ENCODE results near the gene GCSAM. TPM values are rescaled to one million over a fixed set of nuclear protein-coding genes. Genes with fewer than 3 reads are reported as not detected.

Gene GCSAM
- total RNA-seq, 1 experiment from 2014 or later: not detected

DNA sequence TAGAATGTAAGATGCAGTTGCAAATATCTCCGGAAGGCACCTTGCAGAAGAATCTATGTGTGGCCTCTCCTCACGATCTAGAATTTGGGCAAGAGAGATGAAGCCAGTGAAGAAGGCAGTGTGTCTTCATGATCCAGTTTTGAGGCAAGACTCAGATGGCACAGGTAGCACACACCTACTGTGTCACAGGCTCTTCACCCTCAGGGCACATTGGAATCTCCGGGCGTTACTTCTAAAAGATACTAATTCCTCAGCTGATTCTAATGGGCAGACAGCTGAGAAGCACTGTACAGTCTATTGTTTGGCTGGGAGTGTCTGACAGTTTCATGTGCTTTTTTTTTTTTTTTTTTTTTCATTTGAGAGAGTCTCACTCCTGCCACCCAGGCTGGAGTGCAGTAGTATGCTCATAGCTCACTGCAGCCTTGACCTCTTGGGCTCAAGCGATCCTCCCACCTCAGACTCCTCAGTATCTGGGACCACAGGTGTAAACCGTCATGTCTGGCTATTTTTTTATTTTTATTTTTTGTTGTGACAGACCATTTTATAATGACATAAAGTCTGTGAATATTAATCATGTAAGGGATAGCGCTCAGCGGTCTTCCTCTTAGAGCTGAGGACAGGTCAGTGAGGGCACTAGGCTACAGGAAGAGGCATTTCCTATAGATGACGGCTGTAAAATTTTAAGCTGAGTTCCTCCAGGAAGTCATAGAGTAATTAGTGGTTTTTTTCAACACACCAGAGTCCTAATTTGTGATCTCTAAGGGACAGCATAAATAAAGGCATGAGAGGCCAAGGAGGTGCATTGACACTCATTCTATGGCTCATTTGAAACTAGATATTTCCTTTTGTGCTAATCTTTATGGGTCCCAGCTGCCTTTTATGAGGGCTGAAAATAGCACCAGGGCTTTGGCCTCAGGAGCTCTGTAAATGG lies 42.8 kb downstream of the GCSAM start:
- Histone ChIP-seq H3K4me2 (peak overlapping the region; percentile 24), H3F3A (ENCODE audit: insufficient read depth, low read depth) (peaks cover 11% of the 10 kb centered on the region), H3K4me3 (no peak overlapping the region), H3K9me2 (ENCODE audit: insufficient read depth) (no peaks in the 10 kb centered on the region), H2AFZ (no peak overlapping the region), H3K79me2 (ENCODE audit: low read depth) (peaks cover 17% of the 10 kb centered on the region), H3K36me3 (ENCODE audit: low read depth) (no peaks in the 10 kb centered on the region), H3K27me3 (ENCODE audit: insufficient read depth, low read depth) (no peaks in the 10 kb centered on the region), H3K27ac (peak overlapping the region; percentile 10; the same call in 1 of the 2 replicates), H3K4me1 (replicated peaks; ENCODE audit: insufficient read depth) (peaks cover 38% of the 10 kb centered on the region), H4K20me1 (ENCODE audit: insufficient read depth) (no peaks in the 10 kb centered on the region), H3K9me3 (ENCODE audit: insufficient read depth, low read depth) (no peaks in the 10 kb centered on the region)
- TF ChIP-seq EZH2 (IDR thresholded peaks at IDR 0.05; ENCODE audit: low read depth): no peak
- TF ChIP-seq, protein P1, sequence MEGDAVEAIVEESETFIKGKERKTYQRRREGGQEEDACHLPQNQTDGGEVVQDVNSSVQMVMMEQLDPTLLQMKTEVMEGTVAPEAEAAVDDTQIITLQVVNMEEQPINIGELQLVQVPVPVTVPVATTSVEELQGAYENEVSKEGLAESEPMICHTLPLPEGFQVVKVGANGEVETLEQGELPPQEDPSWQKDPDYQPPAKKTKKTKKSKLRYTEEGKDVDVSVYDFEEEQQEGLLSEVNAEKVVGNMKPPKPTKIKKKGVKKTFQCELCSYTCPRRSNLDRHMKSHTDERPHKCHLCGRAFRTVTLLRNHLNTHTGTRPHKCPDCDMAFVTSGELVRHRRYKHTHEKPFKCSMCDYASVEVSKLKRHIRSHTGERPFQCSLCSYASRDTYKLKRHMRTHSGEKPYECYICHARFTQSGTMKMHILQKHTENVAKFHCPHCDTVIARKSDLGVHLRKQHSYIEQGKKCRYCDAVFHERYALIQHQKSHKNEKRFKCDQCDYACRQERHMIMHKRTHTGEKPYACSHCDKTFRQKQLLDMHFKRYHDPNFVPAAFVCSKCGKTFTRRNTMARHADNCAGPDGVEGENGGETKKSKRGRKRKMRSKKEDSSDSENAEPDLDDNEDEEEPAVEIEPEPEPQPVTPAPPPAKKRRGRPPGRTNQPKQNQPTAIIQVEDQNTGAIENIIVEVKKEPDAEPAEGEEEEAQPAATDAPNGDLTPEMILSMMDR (conservative IDR thresholded peaks at IDR 0.05): no peak
- CTCF ChIA-PET: interaction anchor here (0.7 kb wide), 1 partner anchor 201 kb away, joined by 3 read pairs; no protein-coding TSS in a partner anchor
- intact Hi-C loops (cut with micrococcal nuclease; ENCODE audit: unreplicated experiment): loop anchor here (10.0 kb wide), 1 partner anchor 1015 kb away; the partner anchor contains the start of gene NECTIN3
- POLR2A ChIA-PET (ENCODE audit: unreplicated experiment): no interaction called here
- peak in 1 of 2 experiments; percentile 54 for DNase-seq
- no TSS peak for BruUV-seq (replicated peaks)

DNA sequence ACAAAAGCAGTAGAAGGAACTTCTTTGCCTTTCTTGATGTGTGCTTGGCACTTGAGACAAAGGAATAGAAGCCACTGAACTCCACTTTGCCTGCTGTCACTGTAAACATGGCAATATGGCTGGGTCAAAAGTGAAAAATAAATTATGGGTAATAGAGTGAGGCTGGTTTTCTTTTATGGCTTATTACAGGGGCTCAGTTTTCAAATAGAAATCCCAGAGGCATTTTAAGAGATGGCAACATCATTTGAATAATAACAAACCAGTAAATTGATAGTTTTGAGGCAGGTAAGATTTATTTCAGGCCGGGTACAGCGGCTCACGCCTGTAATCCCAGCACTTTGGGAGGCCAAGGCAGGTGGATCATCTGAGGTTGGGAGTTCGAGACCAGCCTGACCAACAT lies 44.1 kb downstream of the GCSAM start:
- intact Hi-C loops (cut with micrococcal nuclease; ENCODE audit: unreplicated experiment): no loop called here
- H3K79me2 ChIP-seq (ENCODE audit: low read depth): peaks cover 17% of the 10 kb centered on the region
- H3K9me3 ChIP-seq (ENCODE audit: insufficient read depth, low read depth): no peaks in the 10 kb centered on the region
- no peak for DNase-seq
- H4K20me1 ChIP-seq (ENCODE audit: insufficient read depth): no peaks in the 10 kb centered on the region
- no peaks in the 10 kb centered on the region for H3K36me3 ChIP-seq (ENCODE audit: low read depth)
- H3K9me2 ChIP-seq (ENCODE audit: insufficient read depth): no peaks in the 10 kb centered on the region
- H3F3A ChIP-seq (ENCODE audit: insufficient read depth, low read depth): peaks cover 19% of the 10 kb centered on the region
- CTCF ChIA-PET: no interaction called here
- no peak overlapping the region for H3K4me3 ChIP-seq
- H3K4me1 ChIP-seq (replicated peaks; ENCODE audit: insufficient read depth): peaks cover 50% of the 10 kb centered on the region
- no peak overlapping the region for H3K4me2 ChIP-seq
- H2AFZ ChIP-seq: no peak overlapping the region
- no peaks in the 10 kb centered on the region for H3K27me3 ChIP-seq (ENCODE audit: insufficient read depth, low read depth)
- no peak overlapping the region for H3K27ac ChIP-seq
- POLR2A ChIA-PET (ENCODE audit: unreplicated experiment): interaction anchor here (0.6 kb wide), 1 partner anchor 902 kb away, joined by 3 read pairs; the partner anchor contains the start of gene GTPBP8
- BruUV-seq (replicated peaks): no TSS peak
- TF ChIP-seq EZH2 (IDR thresholded peaks at IDR 0.05; ENCODE audit: low read depth): no peak

DNA sequence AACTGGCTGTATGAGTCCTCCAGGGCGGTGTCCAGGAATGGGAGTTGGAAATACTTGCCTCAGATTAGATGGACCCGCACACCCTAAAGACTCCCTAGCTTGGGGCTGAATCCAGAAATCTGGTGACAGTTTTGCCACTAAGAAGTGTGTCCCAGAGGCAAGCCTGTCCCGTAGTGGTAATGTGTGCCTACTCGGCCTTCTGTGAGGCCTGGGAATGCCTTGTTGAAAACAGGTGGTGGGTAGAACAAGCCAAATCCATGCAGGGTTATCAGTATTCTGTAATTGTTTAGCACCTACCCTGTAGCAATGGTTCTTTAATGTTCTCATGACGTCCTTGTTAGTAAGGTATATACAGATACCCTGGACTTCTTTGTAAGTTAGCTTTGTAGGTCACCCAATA lies 45.3 kb downstream of the GCSAM start:
- Histone ChIP-seq H3K4me1 (replicated peaks; ENCODE audit: insufficient read depth) (peaks cover 50% of the 10 kb centered on the region), H3F3A (ENCODE audit: insufficient read depth, low read depth) (peaks cover 20% of the 10 kb centered on the region), H3K9me2 (ENCODE audit: insufficient read depth) (no peaks in the 10 kb centered on the region), H3K36me3 (ENCODE audit: low read depth) (no peaks in the 10 kb centered on the region), H3K79me2 (ENCODE audit: low read depth) (peaks cover 17% of the 10 kb centered on the region), H3K4me2 (peak overlapping the region; percentile 93), H3K27ac (peak overlapping the region; percentile 81; the same call in 1 of the 2 replicates), H2AFZ (no peak overlapping the region), H3K4me3 (peak overlapping the region; percentile 80), H3K27me3 (ENCODE audit: insufficient read depth, low read depth) (no peaks in the 10 kb centered on the region), H4K20me1 (ENCODE audit: insufficient read depth) (no peaks in the 10 kb centered on the region), H3K9me3 (ENCODE audit: insufficient read depth, low read depth) (no peaks in the 10 kb centered on the region)
- ChIA-PET CTCF (no interaction called here), POLR2A (ENCODE audit: unreplicated experiment) (no interaction called here)
- TF ChIP-seq EZH2 (IDR thresholded peaks at IDR 0.05; ENCODE audit: low read depth): no peak
- TF ChIP-seq, protein P1 (conservative IDR thresholded peaks at IDR 0.05): no peak
- no TSS peak for BruUV-seq (replicated peaks)
- no peak for DNase-seq
- intact Hi-C loops (cut with micrococcal nuclease; ENCODE audit: unreplicated experiment): loop anchor here (2.0 kb wide), 1 partner anchor 45 kb away; no protein-coding TSS in a partner anchor
